ENCODE data around the gene TUBE1. TPM values are rescaled to one million over a fixed set of nuclear protein-coding genes. Genes with fewer than 3 reads are reported as not detected.
A peak's percentile ranks its signal among the peaks of the same experiment; 100 is the strongest.

Gene TUBE1
- total RNA-seq, 1 donor from 2014 or later = 11.5 TPM

- no peak for DNase-seq (ENCODE audit: low read depth in 2 of 2)
Observed at GRCh38 chr6:112034616-112034995, 52.7 kb downstream of the TUBE1 start.

GRCh38 chr6:112033791-112034615 lies 53.3 kb downstream of the TUBE1 start:
- DNase-seq (ENCODE audit: low read depth in 2 of 2) = no peak

- DNase-seq (ENCODE audit: low read depth in 2 of 2) = no peak
Observed at GRCh38 chr6:112032728-112033127, 54.6 kb downstream of the TUBE1 start.

DNA sequence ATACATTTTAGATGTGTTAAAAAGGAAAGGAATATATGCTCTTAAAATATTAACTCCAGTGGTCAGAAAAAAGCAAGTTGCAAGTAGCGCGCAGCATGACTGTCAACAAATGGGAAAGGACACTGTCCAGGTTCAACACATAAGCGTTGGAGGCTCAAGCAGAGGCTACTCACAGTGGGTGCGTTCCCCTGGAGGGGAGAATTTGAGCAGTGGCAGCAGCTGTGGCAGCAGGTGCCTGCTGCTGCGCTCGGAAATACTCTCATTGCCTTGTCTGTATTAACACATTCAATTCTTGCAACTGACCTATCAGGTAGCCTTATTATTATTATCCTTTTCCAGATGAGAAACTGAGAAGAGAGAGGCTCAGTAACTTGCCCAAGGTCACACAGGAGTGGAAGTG lies 55.3 kb downstream of the TUBE1 start:
- no peak for DNase-seq (ENCODE audit: low read depth in 2 of 2)

GRCh38 chr6:112030961-112031660 lies 56.2 kb downstream of the TUBE1 start:
- DNase-seq (ENCODE audit: low read depth in 2 of 2) = peak in 1 of 2 donors; percentile 57

DNA sequence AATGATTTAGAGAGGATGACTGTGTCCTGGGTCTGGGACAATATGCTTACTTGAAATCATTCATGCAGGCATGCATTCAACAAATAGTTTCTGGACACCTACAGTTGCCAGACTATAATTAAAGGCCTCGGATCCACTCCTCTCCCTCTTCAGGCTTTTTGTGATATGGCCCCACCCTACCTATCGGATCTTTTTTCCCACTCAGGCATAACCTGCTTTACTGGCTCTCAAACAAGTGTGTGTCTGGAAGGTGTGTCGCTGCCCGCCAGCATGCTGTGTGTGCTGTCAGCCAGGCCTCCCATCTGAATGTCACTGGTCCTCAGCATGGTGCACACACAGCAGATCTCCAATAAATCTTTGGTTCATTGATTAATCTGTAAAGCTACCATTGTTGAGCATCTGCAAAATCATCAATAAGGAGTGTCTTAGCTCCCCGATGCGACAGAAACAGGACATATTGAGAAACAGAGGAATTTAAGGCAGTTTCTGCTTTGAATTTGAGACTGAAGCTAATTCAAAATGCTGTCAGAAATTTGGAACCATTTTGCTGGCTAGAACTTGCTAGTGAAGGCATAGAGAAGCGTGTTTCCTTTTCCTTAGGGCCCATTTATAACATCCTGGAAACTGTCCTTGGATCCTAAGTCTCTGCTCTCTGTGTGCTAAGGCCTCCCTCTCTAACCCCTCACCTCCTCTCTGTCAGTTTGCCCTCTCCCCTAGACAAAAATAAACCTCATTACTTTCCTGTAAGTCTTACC lies 56.9 kb downstream of the TUBE1 start:
- DNase-seq (ENCODE audit: low read depth in 2 of 2) = no peak

GRCh38 chr6:112029045-112029822 lies 58.0 kb downstream of the TUBE1 start:
- DNase-seq (ENCODE audit: low read depth in 2 of 2) = peak; percentile 82

DNA sequence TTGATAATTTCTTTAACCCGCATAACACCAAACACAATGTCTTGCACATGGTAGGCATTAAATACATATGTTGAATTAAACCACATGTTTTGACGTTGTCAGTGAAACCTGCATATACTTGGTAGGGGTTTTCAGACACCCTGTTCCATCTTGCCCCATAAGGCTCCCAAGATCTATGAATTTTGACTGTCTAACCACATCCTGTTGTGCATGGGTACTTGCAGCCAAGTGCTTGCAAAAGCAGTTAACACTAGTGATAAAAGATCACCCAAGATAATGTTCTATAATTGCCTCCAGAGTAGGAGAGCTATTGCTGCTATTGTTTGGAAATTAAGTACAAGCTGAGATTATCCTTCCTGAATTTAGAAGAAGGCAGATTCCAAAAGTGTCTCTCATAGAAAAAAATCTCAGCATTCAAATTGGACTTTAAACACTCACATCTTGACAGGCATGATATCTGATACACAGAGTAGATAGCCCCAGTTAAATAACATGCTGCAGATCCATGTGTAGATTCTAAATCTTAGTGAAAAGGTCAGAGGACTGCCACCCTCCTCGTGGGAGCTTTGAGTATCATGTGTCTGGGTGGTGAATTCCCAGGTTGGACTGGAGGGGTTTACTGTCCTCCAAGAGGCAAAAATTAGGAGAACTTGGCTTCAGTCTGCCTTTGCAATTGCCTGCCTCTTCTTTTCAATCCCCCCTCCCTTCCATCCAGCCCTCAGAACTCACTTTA lies 59.2 kb downstream of the TUBE1 start:
- DNase-seq (ENCODE audit: low read depth in 2 of 2) = no peak

DNA sequence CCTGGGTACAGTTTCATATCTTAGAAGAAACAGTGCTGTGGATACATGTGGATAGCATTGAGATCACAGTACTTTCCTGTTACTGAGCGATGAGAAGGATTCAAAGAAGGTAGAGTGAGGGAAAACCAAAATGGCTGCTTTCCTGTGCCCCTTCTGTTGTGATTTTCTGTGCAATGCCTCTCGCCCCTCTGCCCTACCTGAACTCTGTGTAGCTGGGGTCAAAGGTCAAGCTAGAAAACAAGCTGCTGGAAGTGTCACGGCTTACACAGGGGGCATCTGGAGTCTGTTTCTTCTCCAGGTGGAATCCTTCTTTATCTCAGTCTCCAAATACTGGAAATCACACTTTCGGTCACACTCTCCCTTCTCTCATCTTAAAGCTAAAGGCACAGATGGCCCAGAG lies 60.3 kb downstream of the TUBE1 start:
- no peak for DNase-seq (ENCODE audit: low read depth in 2 of 2)

GRCh38 chr6:112024464-112024863 lies 62.8 kb downstream of the TUBE1 start:
- no peak for DNase-seq (ENCODE audit: low read depth in 2 of 2)

GRCh38 chr6:112022749-112023148 lies 64.5 kb downstream of the TUBE1 start:
- DNase-seq (ENCODE audit: low read depth in 2 of 2) = no peak

DNA sequence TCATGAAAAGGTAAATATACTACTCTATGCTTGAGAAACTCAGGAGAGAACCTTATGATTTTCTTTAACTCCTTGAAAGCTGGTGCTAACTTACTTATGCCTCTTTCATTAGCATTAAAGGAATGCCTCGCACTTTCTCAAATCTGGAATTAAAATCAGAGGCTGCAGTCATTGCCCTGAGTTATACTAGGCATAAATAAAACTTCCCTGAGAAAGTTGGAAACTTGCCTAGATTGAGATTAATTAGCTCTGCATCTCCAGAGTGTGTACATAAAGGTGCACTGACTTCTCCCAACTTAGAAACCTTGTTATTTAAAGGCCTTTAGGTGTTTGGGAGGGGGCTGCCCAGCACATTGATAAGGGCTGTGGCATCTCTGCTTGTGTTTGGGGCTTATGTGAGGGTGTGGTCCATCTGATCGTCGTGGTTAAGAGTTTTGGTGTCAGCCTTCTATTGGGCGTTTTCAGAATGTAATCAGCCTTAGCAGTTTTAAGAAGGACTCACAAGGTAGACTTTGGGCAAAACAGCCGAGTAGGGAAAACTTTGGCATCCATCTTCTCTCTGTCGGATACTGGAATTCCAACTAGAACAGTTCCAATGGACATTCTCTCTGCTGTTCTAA lies 65.5 kb downstream of the TUBE1 start:
- no peak for DNase-seq (ENCODE audit: low read depth in 2 of 2)

Other genes starting within 250 kb of the TUBE1 start
- gene FYN, start 214.0 kb downstream of the TUBE1 start, total RNA-seq = 53.4 and 77.0 TPM in 2 replicates
- not detected in 2 replicates for gene CCN6, start 33.4 kb downstream of the TUBE1 start, total RNA-seq
- 3.3 and 6.5 TPM in 2 replicates for gene FAM229B, start 109 bp upstream of the TUBE1 start, total RNA-seq
- gene LAMA4, start 167.1 kb upstream of the TUBE1 start, total RNA-seq = 456 and 465 TPM in 2 replicates

Data from lung microvascular endothelial cell (primary cell).